IPS DF 6.9 (cell line): ENCODE data around the gene TENT4B.

ENCODE experiments used
- DNase-seq: peaks from one replicate; pipeline ENCODE4 v3.0.0-alpha.2; 2013; ENCODE audit warnings: low read depth, low spot score
- H3K27ac ChIP-seq: one replicate; pipeline ENCODE4 v1.5.1; 2013; ENCODE audit warnings: low read length, control low read depth
- H3K27me3 ChIP-seq: 2 replicates; pipeline ENCODE4 v1.6.1; 2013; ENCODE audit warnings: mild to moderate bottlenecking, low read length; ENCODE audit not compliant: control insufficient read depth, insufficient read depth
- H3K36me3 ChIP-seq: 2 replicates; pipeline ENCODE4 v1.6.1; 2013; ENCODE audit warnings: low read length; ENCODE audit not compliant: control insufficient read depth, insufficient read depth
- H3K4me1 ChIP-seq: 2 replicates; pipeline ENCODE4 v1.6.1; 2013; ENCODE audit warnings: low read length; ENCODE audit not compliant: control insufficient read depth, insufficient read depth
- H3K4me3 ChIP-seq: 2 replicates; pipeline ENCODE4 v1.5.1; 2013; ENCODE audit warnings: mild to moderate bottlenecking, low read length
- H3K9me3 ChIP-seq: 2 replicates; pipeline ENCODE4 v1.6.1; 2013; ENCODE audit warnings: low read length, inconsistent platforms; ENCODE audit not compliant: control insufficient read depth, insufficient read depth
- WGBS: extraction: QIAGEN DNeasy Blood & Tissue Kit; methylation state at CpG from one replicate; pipeline ENCODE4 v1.1.7; 2013; ENCODE audit warnings: mixed read lengths, missing lambda C conversion rate; ENCODE audit not compliant: insufficient read length, insufficient coverage; 5-methylcytosine and 5-hydroxymethylcytosine counted together

Gene TENT4B

GRCh38 chr16:50246299-50247122, 93.4 kb downstream of the TENT4B start:
- Histone ChIP-seq H3K4me3 (peak overlapping the region; percentile 58), H3K4me1 (peaks cover 3% of the 10 kb centered on the region; the same call in 1 of the 2 replicates), H3K36me3 (no peaks in the 10 kb centered on the region), H3K27ac (no peak overlapping the region), H3K9me3 (no peaks in the 10 kb centered on the region), H3K27me3 (peaks cover 2% of the 10 kb centered on the region; the same call in 1 of the 2 replicates)
- DNase-seq, result no peak
- WGBS, result no CpG with 5 or more reads among the region's 46 CpGs

- DNase-seq, result no peak
- Histone ChIP-seq H3K9me3 (no peaks in the 10 kb centered on the region), H3K4me3 (no peak overlapping the region), H3K27ac (no peak overlapping the region), H3K27me3 (peaks cover 2% of the 10 kb centered on the region; the same call in 1 of the 2 replicates), H3K4me1 (peaks cover 3% of the 10 kb centered on the region; the same call in 1 of the 2 replicates), H3K36me3 (no peaks in the 10 kb centered on the region)
- WGBS, result no CpG with 5 or more reads among the region's 12 CpGs
These were observed 94.2 kb downstream of the TENT4B start for GRCh38 chr16:50247123-50247905.

GRCh38 chr16:50247906-50248608, 95.0 kb downstream of the TENT4B start:
- Histone ChIP-seq H3K27ac (no peak overlapping the region), H3K4me1 (peaks cover 3% of the 10 kb centered on the region; the same call in 1 of the 2 replicates)

GRCh38 chr16:50248845-50249244, 95.7 kb downstream of the TENT4B start:
- DNase-seq, result no peak
- Histone ChIP-seq H3K27me3 (peaks cover 2% of the 10 kb centered on the region; the same call in 1 of the 2 replicates), H3K4me3 (no peak overlapping the region), H3K36me3 (no peaks in the 10 kb centered on the region), H3K27ac (no peak overlapping the region), H3K4me1 (peaks cover 3% of the 10 kb centered on the region; the same call in 1 of the 2 replicates), H3K9me3 (no peaks in the 10 kb centered on the region)
- WGBS, result no CpG with 5 or more reads among the region's 8 CpGs

More at GRCh38 chr16:50247906-50248608, 95.0 kb downstream of the TENT4B start:
- DNase-seq, result no peak
- H3K9me3 ChIP-seq, result no peaks in the 10 kb centered on the region
- no CpG with 5 or more reads among the region's 13 CpGs for WGBS
- H3K27me3 ChIP-seq, result peaks cover 2% of the 10 kb centered on the region; the same call in 1 of the 2 replicates
- H3K4me3 ChIP-seq, result no peak overlapping the region
- no peaks in the 10 kb centered on the region for H3K36me3 ChIP-seq

GRCh38 chr16:50251375-50252081, 98.4 kb downstream of the TENT4B start:
- WGBS, result no CpG with 5 or more reads among the region's 15 CpGs
- H3K36me3 ChIP-seq, result no peaks in the 10 kb centered on the region
- no peaks in the 10 kb centered on the region for H3K4me1 ChIP-seq
- H3K27me3 ChIP-seq, result peaks cover 2% of the 10 kb centered on the region; the same call in 1 of the 2 replicates
- no peak for DNase-seq
- no peak overlapping the region for H3K4me3 ChIP-seq
- no peaks in the 10 kb centered on the region for H3K9me3 ChIP-seq
- H3K27ac ChIP-seq, result no peak overlapping the region

- Histone ChIP-seq H3K36me3 (no peaks in the 10 kb centered on the region), H3K9me3 (no peaks in the 10 kb centered on the region), H3K4me3 (no peak overlapping the region), H3K27me3 (no peaks in the 10 kb centered on the region), H3K27ac (no peak overlapping the region), H3K4me1 (no peaks in the 10 kb centered on the region)
- DNase-seq, result no peak
- no CpG with 5 or more reads among the region's 9 CpGs for WGBS
These were observed 99.0 kb downstream of the TENT4B start for GRCh38 chr16:50252082-50252611.

- no peaks in the 10 kb centered on the region for H3K27me3 ChIP-seq
- H3K27ac ChIP-seq, result no peak overlapping the region
- DNase-seq, result no peak
- WGBS, result no CpG with 5 or more reads among the region's 12 CpGs
- no peak overlapping the region for H3K4me3 ChIP-seq
- H3K9me3 ChIP-seq, result no peaks in the 10 kb centered on the region
- no peaks in the 10 kb centered on the region for H3K4me1 ChIP-seq
- no peaks in the 10 kb centered on the region for H3K36me3 ChIP-seq
These were observed 99.9 kb downstream of the TENT4B start for GRCh38 chr16:50252874-50253513.

GRCh38 chr16:50253514-50253910, 100.4 kb downstream of the TENT4B start:
- H3K27ac ChIP-seq, result no peak overlapping the region
- H3K36me3 ChIP-seq, result no peaks in the 10 kb centered on the region
- WGBS, result no CpG with 5 or more reads among the region's 8 CpGs
- H3K27me3 ChIP-seq, result no peaks in the 10 kb centered on the region
- no peaks in the 10 kb centered on the region for H3K4me1 ChIP-seq
- H3K4me3 ChIP-seq, result no peak overlapping the region
- no peak for DNase-seq
- no peaks in the 10 kb centered on the region for H3K9me3 ChIP-seq

GRCh38 chr16:50254072-50254471, 101.0 kb downstream of the TENT4B start:
- no peaks in the 10 kb centered on the region for H3K4me1 ChIP-seq
- no peak overlapping the region for H3K27ac ChIP-seq
- H3K27me3 ChIP-seq, result no peaks in the 10 kb centered on the region

More at GRCh38 chr16:50254072-50254471, 101.0 kb downstream of the TENT4B start:
- no peak for DNase-seq
- Histone ChIP-seq H3K4me3 (no peak overlapping the region), H3K36me3 (no peaks in the 10 kb centered on the region), H3K9me3 (no peaks in the 10 kb centered on the region)
- no CpG with 5 or more reads among the region's 7 CpGs for WGBS
